Measurements from ENCODE around the gene TMEM132C. TPM values are rescaled to one million over a fixed set of nuclear protein-coding genes. Genes with fewer than 3 reads are reported as not detected.
A peak's percentile ranks its signal among the peaks of the same experiment; 100 is the strongest.

TMEM132C gene
- total RNA-seq, 4 donors from 2014 or later = 2.0 to 3.7 (median 3.0) TPM

DNA sequence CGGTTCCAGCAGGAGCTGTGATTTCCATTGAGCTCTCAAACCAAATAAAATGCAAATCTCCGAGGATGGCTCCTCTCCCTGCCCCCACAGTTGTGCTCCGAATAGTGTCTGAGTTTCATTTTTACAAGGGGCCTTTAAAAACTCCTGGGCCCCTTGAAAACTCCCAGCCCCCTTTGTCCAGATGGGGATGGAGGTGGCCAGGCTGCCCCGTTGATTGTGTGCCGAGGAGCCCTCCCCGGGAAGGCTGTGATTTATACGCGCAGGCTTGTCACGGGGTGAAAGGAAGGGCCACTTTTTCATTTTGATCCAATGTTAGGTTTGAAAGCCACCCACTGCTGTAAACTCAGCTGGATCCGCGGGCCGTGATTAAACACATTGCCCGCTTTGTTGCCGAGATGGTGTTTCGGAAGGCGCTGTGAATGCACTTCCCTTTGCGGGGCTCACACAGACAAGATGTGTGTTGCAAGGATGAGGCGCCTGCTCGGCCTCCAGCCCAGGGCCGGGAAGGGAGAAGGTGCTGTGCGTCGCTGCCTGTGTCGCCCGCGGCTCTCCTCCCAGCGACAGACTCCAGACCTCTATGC is 98.8 kb downstream of the TMEM132C start:
- no peak overlapping the region for H3K4me3 ChIP-seq (ENCODE audit: low read depth, poor library complexity, severe bottlenecking)
- DNase-seq (ENCODE audit: low spot score in 2 of 2) = peak in 1 of 2 donors; percentile 84
- WGBS, 2 donors = 2% methylated on average over 26 of the region's 26 CpGs
- TF ChIP-seq, protein P1, sequence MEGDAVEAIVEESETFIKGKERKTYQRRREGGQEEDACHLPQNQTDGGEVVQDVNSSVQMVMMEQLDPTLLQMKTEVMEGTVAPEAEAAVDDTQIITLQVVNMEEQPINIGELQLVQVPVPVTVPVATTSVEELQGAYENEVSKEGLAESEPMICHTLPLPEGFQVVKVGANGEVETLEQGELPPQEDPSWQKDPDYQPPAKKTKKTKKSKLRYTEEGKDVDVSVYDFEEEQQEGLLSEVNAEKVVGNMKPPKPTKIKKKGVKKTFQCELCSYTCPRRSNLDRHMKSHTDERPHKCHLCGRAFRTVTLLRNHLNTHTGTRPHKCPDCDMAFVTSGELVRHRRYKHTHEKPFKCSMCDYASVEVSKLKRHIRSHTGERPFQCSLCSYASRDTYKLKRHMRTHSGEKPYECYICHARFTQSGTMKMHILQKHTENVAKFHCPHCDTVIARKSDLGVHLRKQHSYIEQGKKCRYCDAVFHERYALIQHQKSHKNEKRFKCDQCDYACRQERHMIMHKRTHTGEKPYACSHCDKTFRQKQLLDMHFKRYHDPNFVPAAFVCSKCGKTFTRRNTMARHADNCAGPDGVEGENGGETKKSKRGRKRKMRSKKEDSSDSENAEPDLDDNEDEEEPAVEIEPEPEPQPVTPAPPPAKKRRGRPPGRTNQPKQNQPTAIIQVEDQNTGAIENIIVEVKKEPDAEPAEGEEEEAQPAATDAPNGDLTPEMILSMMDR (IDR thresholded peaks at IDR 0.05) = no peak
- no peak for TF ChIP-seq POLR2A (IDR thresholded peaks at IDR 0.05)
- intact Hi-C loops (cut with DNase I; ENCODE audit: low total_unique reads) = no loop called here

DNA sequence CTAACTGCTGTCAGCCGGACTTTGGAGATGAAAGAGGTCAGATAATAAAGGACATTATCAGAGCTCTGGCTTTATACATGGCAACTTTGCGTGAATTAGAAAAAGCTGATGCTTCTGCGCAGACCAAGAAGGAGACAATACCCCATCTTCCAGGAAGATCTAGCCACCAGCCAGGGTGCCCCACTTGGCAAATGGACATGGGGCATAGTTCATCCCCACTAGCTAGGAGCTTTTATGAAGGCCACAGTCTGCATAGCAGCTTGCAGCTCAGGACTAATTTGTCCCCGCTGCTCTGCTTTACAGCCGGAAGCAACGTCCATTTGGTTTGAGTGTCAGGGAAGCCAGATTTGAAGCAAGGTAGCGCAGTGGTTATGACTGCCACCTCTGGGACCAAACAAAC is 101.0 kb downstream of the TMEM132C start:
- H3K4me3 ChIP-seq (ENCODE audit: low read depth, poor library complexity, severe bottlenecking) = no peak overlapping the region
- DNase-seq (ENCODE audit: low spot score in 2 of 2) = peak in 1 of 2 donors; percentile 70
- intact Hi-C loops (cut with DNase I; ENCODE audit: low total_unique reads) = no loop called here
- WGBS, 2 donors = 88 to 91% methylated on average over 7 of the region's 7 CpGs
- TF ChIP-seq POLR2A (IDR thresholded peaks at IDR 0.05) = no peak
- TF ChIP-seq, protein P1 (IDR thresholded peaks at IDR 0.05) = no peak

DNA sequence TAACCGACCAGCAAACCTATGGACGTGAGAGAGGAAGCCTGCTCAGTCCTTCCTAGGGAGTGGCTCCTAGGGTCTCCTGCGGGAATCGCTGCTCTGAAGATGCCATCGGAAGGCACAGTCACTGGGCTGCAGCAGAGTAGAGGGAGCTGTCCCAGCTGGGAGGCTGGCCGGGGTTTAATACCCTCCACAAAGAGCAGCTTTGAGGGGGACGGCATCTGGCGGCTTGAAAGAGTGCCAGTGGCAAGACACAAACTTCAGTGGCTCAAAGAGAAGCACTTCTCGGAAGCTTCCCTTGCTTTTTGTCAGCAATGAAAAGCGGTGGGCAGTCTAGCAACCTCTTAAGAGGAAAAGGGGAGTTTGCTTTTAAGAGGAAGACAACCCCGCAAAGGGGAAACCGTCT is 114.6 kb downstream of the TMEM132C start:
- H3K4me3 ChIP-seq (ENCODE audit: low read depth, poor library complexity, severe bottlenecking) = no peak overlapping the region
- TF ChIP-seq, protein P1 (IDR thresholded peaks at IDR 0.05) = no peak
- no peak for TF ChIP-seq POLR2A (IDR thresholded peaks at IDR 0.05)
- intact Hi-C loops (cut with DNase I; ENCODE audit: low total_unique reads) = no loop called here
- WGBS, 2 donors = 15 to 32% methylated on average over 12 of the region's 12 CpGs
- peak in 1 of 2 donors; percentile 64 for DNase-seq (ENCODE audit: low spot score in 2 of 2)

DNA sequence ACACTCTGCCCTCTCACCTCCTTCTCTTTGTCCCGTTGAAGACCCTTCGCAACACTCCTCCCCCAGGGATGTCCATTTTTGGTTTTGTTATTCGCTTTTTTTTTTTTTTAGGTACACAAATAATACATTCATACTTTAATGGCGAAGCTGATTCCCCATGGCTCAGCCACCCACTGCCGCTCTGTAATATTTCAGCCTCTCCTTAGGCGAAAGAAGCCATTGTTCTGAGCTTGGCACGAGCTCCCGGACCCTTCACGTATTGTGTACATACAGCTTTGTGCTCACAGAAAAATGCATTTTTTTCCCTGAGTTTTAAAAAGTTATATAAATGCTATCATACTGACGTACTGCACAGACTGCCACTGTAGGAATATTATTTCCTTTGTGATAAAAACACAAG is 115.0 kb downstream of the TMEM132C start:
- no peak for TF ChIP-seq POLR2A (IDR thresholded peaks at IDR 0.05)
- TF ChIP-seq, protein P1 (IDR thresholded peaks at IDR 0.05) = no peak
- intact Hi-C loops (cut with DNase I; ENCODE audit: low total_unique reads) = no loop called here
- DNase-seq (ENCODE audit: low spot score in 2 of 2) = peak in 1 of 2 donors; percentile 37
- no peak overlapping the region for H3K4me3 ChIP-seq (ENCODE audit: low read depth, poor library complexity, severe bottlenecking)
- 42 to 48% methylated on average over 10 of the region's 10 CpGs for WGBS, 2 donors

DNA sequence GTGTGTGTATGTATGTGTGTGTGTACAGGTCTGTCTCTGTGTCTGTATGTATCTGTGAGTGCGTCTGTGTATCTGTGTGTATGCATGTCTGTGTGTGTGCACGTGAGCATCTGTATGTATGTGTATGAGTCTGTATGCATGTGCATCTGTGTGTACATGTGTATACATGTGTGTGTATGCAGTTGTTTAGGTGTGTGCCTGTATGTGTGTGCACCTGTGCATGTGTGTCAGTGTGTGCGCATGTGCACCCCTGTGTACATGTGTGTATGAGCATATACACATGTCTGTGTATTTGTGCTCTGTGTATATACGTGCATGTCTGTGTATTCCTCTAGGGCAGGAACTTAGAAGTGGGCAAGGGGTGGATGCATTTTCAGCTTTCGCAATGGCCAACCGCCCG is 116.0 kb downstream of the TMEM132C start:
- WGBS, 2 donors = 81 to 91% methylated on average over 7 of the region's 7 CpGs
- intact Hi-C loops (cut with DNase I; ENCODE audit: low total_unique reads) = no loop called here
- no peak for TF ChIP-seq POLR2A (IDR thresholded peaks at IDR 0.05)
- TF ChIP-seq, protein P1 (IDR thresholded peaks at IDR 0.05) = no peak
- no peak for DNase-seq (ENCODE audit: low spot score in 2 of 2)
- H3K4me3 ChIP-seq (ENCODE audit: low read depth, poor library complexity, severe bottlenecking) = no peak overlapping the region

Measured in lower leg skin (tissue), 4 donors.